GM21619 (cell line): ENCODE data around the gene L3MBTL1.

Experiments used
- ATAC-seq: cut with Tn5 transposase; IDR thresholded peaks from one replicate; pipeline ENCODE4 v1.9.1; 2021; ENCODE audit not compliant: unreplicated experiment

The L3MBTL1 gene

GRCh38 chr20:43558412-43559146 lies 51.1 kb downstream of the L3MBTL1 start, which contains the start of gene SGK2:
TSS of gene SGK2 (plus strand) at chr20:43559027. CDS start at chr20:43566496, 7,469 bp downstream.
- no peak for ATAC-seq

GRCh38 chr20:43559147-43559987 lies 51.9 kb downstream of the L3MBTL1 start:
- ATAC-seq = no peak

- ATAC-seq = no peak
These were observed 53.5 kb downstream of the L3MBTL1 start for GRCh38 chr20:43560974-43561373.

- ATAC-seq = no peak
These were observed 55.9 kb downstream of the L3MBTL1 start for GRCh38 chr20:43563429-43563828.

GRCh38 chr20:43563991-43564390 lies 56.5 kb downstream of the L3MBTL1 start:
- no peak for ATAC-seq

- no peak for ATAC-seq
These were observed 57.0 kb downstream of the L3MBTL1 start for GRCh38 chr20:43564455-43564854.

GRCh38 chr20:43564993-43565757 lies 57.7 kb downstream of the L3MBTL1 start:
- no peak for ATAC-seq

- ATAC-seq = no peak
These were observed 58.2 kb downstream of the L3MBTL1 start for GRCh38 chr20:43565758-43566104.

GRCh38 chr20:43567477-43567876 lies 60.0 kb downstream of the L3MBTL1 start:
- no peak for ATAC-seq

- no peak for ATAC-seq
These were observed 61.2 kb downstream of the L3MBTL1 start for GRCh38 chr20:43568706-43569105.

GRCh38 chr20:43569282-43569681 lies 61.8 kb downstream of the L3MBTL1 start:
- ATAC-seq = no peak

GRCh38 chr20:43570496-43570895 lies 63.0 kb downstream of the L3MBTL1 start:
- ATAC-seq = no peak

- ATAC-seq = no peak
These were observed 63.8 kb downstream of the L3MBTL1 start for GRCh38 chr20:43571310-43571709.

- no peak for ATAC-seq
These were observed 64.3 kb downstream of the L3MBTL1 start for GRCh38 chr20:43571771-43572170.

- ATAC-seq = no peak
These were observed 65.4 kb downstream of the L3MBTL1 start for GRCh38 chr20:43572891-43573290.

GRCh38 chr20:43576108-43576507 lies 68.6 kb downstream of the L3MBTL1 start:
- ATAC-seq = no peak

GRCh38 chr20:43579861-43580793 lies 72.6 kb downstream of the L3MBTL1 start:
- no peak for ATAC-seq

GRCh38 chr20:43583133-43583864 lies 75.8 kb downstream of the L3MBTL1 start:
- ATAC-seq = no peak

GRCh38 chr20:43583982-43584432 lies 76.5 kb downstream of the L3MBTL1 start:
- ATAC-seq = no peak
